ENCODE results near the gene ASB17.
"Not testable (repeated sequence)": the region's sequence is repeated elsewhere in the genome, so short reads cannot be mapped to it uniquely, and the experiment has no call there.

ASB17 gene
- total RNA-seq, result 0 reads per million in 18 experiments

GRCh38 chr1:75932304-75932703 lies at the start of gene ASB17:
Gene ASB17, minus strand, starts transcription at chr1:75932404. Its CDS starts 113 bp downstream, at chr1:75932291.
- DNase-seq, result no peak

- DNase-seq, result no peak
Measured at GRCh38 chr1:75980972-75981897, 49.0 kb upstream of the ASB17 start.

GRCh38 chr1:75970631-75971030 lies 38.4 kb upstream of the ASB17 start:
- DNase-seq, result no peak

DNA sequence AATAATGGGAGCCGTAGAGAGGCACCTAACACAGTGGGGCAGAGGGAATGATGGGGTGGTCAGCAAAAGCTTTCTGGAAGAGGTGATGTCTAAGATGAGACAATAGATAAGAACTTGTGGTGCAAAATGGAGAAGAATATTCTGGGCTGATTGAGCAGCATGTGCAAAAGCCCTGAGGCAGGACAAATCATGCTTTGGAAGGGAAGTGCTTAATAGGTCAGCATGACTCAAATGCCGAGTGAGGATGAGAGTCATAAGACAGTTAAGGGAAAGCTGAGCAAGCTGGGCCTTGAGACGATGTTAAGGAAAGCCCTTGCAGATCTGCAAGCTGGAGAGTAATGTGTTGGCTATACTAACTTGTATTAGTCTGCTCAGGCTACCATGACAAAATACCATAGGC lies 37.3 kb upstream of the ASB17 start:
- peak in 1 of 2 donors; percentile 12 for DNase-seq

DNA sequence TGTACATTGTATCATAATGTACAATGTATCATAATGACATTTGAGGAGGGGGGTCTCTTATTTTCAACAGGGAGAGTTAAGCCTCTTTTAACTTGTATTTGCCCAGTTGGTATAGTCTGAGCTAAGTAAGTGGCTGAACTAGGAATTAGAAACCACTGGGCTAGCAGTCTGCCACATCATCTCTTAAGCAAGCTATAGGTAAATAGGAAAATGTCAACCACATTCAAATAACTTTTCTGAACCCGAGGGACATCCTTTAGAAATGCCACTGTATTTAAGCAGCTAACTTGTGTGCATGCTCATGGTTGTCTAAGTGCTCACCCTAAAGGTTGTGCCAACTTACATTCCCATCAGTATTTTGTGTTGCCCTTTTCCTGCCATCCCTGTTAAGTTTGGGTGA lies 35.5 kb upstream of the ASB17 start:
- DNase-seq, result no peak

GRCh38 chr1:75964760-75965408 lies 32.7 kb upstream of the ASB17 start:
- DNase-seq, result no peak

DNA sequence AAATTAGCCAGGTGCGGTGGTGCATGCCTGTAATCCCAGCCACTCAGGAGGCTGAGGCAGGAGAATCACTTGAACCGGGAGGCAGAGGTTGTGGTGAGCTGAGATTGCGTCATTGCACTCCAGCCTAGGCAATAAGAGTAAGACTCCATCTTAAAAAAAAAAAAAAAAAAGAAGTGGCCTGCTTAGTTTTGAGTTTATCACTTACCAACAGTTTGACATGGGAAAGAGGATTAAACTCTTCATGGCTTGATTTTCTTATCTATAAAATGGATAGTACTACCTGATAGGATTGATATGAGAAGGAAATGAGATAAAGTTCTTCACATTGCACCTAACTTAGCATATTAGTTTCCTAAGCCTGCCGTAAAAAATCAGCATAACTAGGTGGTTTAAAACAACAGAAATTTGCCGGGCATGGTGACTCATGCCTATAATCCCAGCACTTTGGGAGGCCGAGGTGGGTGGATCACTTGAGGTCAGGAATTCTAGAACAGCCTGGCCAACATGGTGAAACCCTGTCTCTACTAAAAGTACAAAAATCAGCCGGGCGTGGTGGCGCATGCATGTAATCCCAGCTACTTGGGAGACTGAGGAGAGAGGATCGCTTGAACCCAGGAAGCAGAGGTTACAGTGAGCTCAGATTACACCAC lies 32.0 kb upstream of the ASB17 start:
- DNase-seq, result not testable (repeated sequence)

GRCh38 chr1:75954586-75954985 lies 22.4 kb upstream of the ASB17 start:
- DNase-seq, result no peak

DNA sequence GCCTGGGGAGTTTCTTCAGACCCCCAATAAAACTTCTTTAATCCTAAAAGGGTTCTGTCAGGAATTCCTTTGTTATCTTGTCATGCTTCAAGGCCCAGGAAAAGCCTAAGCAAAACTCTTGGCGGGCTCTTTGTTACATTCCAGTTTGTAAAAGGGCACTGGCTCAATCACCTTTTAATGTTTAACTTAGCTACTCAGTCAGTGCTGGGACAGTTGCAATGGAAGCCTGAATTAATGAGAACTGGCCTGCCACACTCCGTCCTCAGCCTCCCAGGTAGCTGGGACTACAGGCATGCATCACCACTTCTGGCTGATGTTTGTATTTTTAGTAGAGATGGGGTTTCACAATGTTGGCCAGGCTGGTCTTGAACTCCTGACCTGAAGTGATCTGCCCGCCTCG lies 21.3 kb upstream of the ASB17 start:
- DNase-seq, result no peak

DNA sequence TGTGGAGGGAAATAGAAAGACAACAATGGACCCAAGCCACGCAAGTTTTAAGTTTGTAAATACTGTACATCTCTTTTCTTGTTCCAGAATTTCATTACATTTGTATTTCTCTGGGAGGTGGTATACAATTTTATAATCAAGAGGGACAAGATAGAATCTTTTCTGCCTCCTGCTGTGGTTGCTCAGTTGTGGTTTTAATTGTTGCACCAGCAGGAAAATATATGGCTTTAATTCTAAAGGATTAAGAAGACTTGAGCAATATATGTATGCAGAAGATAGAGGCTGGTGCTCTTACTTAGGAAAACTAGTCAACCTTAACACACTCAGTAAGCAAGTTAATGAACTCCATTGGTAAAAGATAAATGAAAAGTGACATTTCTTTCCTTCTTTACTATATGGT lies 19.8 kb upstream of the ASB17 start:
- no peak for DNase-seq

DNA sequence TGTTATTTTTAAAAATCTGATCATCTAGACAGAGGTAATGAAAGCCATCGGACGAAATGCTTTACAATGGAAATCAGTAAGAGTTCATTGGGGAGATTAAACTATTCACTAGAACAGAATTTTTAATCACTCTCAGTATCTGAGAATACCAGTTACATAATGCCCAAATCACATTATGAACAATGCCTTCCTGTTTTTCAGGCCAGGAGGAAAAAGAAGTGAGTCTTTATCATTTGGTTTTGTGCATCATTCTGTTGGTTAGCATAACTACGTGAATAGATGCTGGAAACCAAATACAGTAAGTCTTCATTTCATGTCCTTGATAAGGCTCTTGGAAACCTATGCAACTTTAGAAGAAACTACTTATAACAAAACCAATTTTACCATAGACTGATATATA lies 18.0 kb upstream of the ASB17 start:
- no peak for DNase-seq

DNA sequence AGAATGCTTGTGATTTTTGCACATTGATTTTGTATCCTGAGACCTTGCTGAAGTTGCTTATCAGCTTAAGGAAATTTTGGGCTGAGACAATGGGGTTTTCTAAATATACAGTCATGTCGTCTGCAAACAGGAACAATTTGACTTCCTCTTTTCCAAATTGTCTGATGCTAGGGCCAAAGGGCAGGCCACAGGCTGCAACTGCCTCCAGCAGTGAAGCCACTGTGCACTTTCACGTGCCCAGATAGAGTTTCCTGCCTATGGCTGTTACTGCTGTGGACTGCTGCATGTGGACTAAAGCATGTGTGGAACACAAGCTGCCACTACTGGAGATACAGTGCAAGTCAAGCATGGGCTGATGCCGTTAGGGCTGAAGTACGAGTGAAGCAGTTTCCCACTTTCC lies 10.8 kb upstream of the ASB17 start:
- DNase-seq, result peak; percentile 26 to 34

DNA sequence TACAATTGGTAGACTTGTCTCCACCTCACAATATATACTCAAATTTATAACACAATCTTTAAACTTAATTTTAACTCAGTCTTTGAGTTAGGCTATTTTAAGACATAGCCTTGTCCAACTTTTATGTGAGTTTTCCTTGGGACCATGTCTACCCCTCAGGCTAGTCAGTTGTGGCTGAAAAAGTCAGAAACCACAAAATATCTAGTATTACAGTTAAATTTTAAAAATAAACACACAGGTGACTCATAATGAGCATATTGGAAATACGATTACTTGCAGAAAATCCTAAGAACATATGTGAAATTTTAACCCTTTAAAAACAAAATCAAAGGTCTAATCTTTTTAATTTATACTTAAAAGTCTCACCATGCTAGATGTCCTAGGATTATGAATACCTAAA lies 4.8 kb upstream of the ASB17 start:
- DNase-seq, result no peak

DNA sequence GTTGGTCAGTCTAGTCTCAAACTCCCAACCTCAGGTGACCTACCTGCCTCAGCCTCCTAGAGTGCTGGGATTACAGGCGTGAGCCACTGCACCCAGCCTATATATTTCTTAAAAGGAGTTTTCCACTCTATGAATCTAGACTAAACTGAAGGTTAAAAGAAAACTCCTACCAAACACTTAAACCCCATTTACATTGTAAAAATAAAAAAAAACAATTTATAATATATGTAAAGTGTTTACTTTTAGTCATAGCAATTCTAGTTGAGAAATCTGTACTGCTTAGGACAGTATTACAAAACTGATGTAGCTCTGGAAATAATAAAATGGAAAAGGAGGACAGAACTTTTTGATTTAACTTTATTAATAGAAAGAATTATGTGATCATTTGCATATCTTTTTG lies 9.5 kb downstream of the ASB17 start:
- no peak for DNase-seq

DNA sequence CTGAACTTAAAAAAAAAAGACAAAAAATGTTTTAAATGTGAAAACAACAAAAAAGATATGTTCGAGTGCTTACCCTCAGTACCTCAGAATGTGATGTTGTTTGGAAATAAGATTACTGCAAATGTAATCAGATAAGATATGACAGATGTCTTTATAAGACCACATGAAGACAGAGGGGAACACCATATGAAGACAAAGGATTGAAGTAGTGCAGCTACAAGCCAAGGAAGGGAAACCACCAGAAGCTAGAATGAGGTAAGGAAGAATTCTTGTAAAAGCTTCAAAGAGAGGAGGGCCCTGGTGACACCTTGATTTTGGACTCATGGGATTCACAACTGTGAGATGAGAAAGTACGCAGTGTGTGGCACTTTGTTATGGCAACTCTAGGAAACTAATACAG lies 15.4 kb downstream of the ASB17 start:
- DNase-seq, result no peak

- peak; percentile 13 to 21 for DNase-seq
Measured at GRCh38 chr1:75908717-75909152, 23.5 kb downstream of the ASB17 start.

GRCh38 chr1:75901371-75901770 lies 30.8 kb downstream of the ASB17 start:
- DNase-seq, result no peak

GRCh38 chr1:75884437-75884836 lies 47.8 kb downstream of the ASB17 start:
- DNase-seq, result no peak

DNA sequence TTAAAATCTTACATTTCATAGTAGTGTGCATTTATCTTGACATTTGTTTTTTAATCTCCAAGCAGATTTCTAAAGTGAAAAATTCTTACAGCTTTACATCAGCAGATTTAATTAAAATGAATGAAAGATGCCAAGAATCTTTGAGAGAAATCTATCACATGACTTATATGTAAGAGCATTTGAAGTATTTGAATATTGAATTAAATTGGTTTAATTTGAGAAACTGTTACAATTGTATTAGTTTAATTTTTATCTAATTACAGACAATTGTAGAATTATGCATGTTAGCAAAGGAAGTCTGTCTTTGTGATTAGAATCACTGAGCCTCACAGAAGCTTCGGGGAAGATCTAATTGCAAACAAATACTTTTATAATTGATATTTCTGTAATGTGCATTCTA lies 52.2 kb downstream of the ASB17 start:
- DNase-seq, result no peak

GRCh38 chr1:75870951-75871350 lies 61.3 kb downstream of the ASB17 start:
- DNase-seq, result no peak
